SJSA1 (cell line): ENCODE data around the gene CHRNB1. TPM values are rescaled to one million over a fixed set of nuclear protein-coding genes. Genes with fewer than 3 reads are reported as not detected.

ENCODE experiments used
- DNase-seq, 2 experiments: peaks; one replicate each; pipeline ENCODE4 v3.0.0-alpha.2; 2015 to 2020; ENCODE audit warnings: low spot score in 2 of 2, low read depth in 1 of 2
- H3K27ac ChIP-seq: fragments of 250-450 bp; sonication (Bioruptor Pico); 2 replicates; pipeline ENCODE4 v1.5.1; 2020; ENCODE audit warnings: mild to moderate bottlenecking, moderate library complexity
- H3K27me3 ChIP-seq: fragments of 250-450 bp; sonication (Bioruptor Pico); replicated peaks from 2 replicates; pipeline ENCODE4 v1.5.1; 2020; ENCODE audit warnings: mild to moderate bottlenecking, moderate library complexity
- H3K36me3 ChIP-seq: fragments of 250-450 bp; sonication (Bioruptor Pico); 2 replicates; pipeline ENCODE4 v1.5.1; 2020; ENCODE audit warnings: mild to moderate bottlenecking
- H3K4me1 ChIP-seq: fragments of 250-450 bp; sonication (Bioruptor Pico); replicated peaks from 2 replicates; pipeline ENCODE4 v1.6.1; 2021; ENCODE audit warnings: mild to moderate bottlenecking
- H3K4me3 ChIP-seq: fragments of 250-450 bp; sonication (Bioruptor Pico); 2 replicates; pipeline ENCODE4 v1.5.1; 2020; ENCODE audit warnings: mild to moderate bottlenecking
- H3K9me3 ChIP-seq: fragments of 250-450 bp; sonication (Bioruptor Pico); replicated peaks from 2 replicates; pipeline ENCODE4 v1.5.1; 2020; ENCODE audit warnings: mild to moderate bottlenecking
- total RNA-seq: library from RNA; depleted of rRNA; stranded (reverse); fragments of >200 nt; shearing (Covaris generic); gene quantifications from 2 replicates; pipeline ENCODE4 v1.2.3, GENCODE V29; 2014; rRNA removed

CHRNB1 gene
- 3.9 and 14.7 TPM in 2 replicates for total RNA-seq

GRCh38 chr17:7444682-7445618, at the start of gene CHRNB1:
Gene CHRNB1, plus strand, starts transcription at chr17:7445061. Its CDS starts 67 bp downstream, at chr17:7445128.
- Histone ChIP-seq H3K4me3 (no peak within 1 kb of the TSS), H3K9me3 (no peaks in the 10 kb centered on the region), H3K4me1 (peaks cover 7% of the 10 kb centered on the region; the same call in 1 of the 2 replicates), H3K36me3 (no peaks in the 10 kb centered on the region), H3K27me3 (peaks cover 20% of the 10 kb centered on the region), H3K27ac (no peak within 1 kb of the TSS)
- no peak for DNase-seq

GRCh38 chr17:7396147-7396546, 48.7 kb upstream of the CHRNB1 start:
- Histone ChIP-seq H3K36me3 (peaks cover 4% of the 10 kb centered on the region; the same call in 1 of the 2 replicates), H3K4me3 (no peak overlapping the region), H3K4me1 (peaks cover 20% of the 10 kb centered on the region), H3K27ac (no peak overlapping the region), H3K27me3 (no peaks in the 10 kb centered on the region), H3K9me3 (no peaks in the 10 kb centered on the region)
- no peak for DNase-seq

- peaks cover 24% of the 10 kb centered on the region for H3K4me1 ChIP-seq
- H3K4me3 ChIP-seq = no peak overlapping the region
- H3K36me3 ChIP-seq = no peaks in the 10 kb centered on the region
- no peak overlapping the region for H3K27ac ChIP-seq
- H3K9me3 ChIP-seq = no peaks in the 10 kb centered on the region
- no peaks in the 10 kb centered on the region for H3K27me3 ChIP-seq
- no peak for DNase-seq
These were observed 46.2 kb upstream of the CHRNB1 start for GRCh38 chr17:7398612-7399011.

- DNase-seq = no peak
These were observed 41.7 kb upstream of the CHRNB1 start for GRCh38 chr17:7403043-7403726.

GRCh38 chr17:7403727-7403976, 41.2 kb upstream of the CHRNB1 start:
- H3K4me1 ChIP-seq = peaks cover 22% of the 10 kb centered on the region

More at GRCh38 chr17:7403043-7403726, 41.7 kb upstream of the CHRNB1 start:
- Histone ChIP-seq H3K36me3 (no peaks in the 10 kb centered on the region), H3K4me1 (peaks cover 22% of the 10 kb centered on the region), H3K27ac (peak overlapping the region; percentile 17; the same call in 1 of the 2 replicates), H3K9me3 (no peaks in the 10 kb centered on the region), H3K4me3 (peak overlapping the region; percentile 59), H3K27me3 (no peaks in the 10 kb centered on the region)

GRCh38 chr17:7403977-7404736, 40.7 kb upstream of the CHRNB1 start, which contains the start of gene TMEM256:
Gene TMEM256, minus strand, starts transcription at chr17:7404097. Its CDS starts 13 bp downstream, at chr17:7404084.
- DNase-seq = peak; percentile 98
- Histone ChIP-seq H3K9me3 (no peaks in the 10 kb centered on the region), H3K4me3 (peak within 1 kb of the TSS; percentile 59), H3K27me3 (no peaks in the 10 kb centered on the region), H3K27ac (peak within 1 kb of the TSS; percentile 17; the same call in 1 of the 2 replicates), H3K4me1 (peaks cover 22% of the 10 kb centered on the region), H3K36me3 (no peaks in the 10 kb centered on the region)

More at GRCh38 chr17:7403727-7403976, 41.2 kb upstream of the CHRNB1 start:
- H3K9me3 ChIP-seq = no peaks in the 10 kb centered on the region
- peak overlapping the region; percentile 17; the same call in 1 of the 2 replicates for H3K27ac ChIP-seq
- H3K36me3 ChIP-seq = no peaks in the 10 kb centered on the region
- no peaks in the 10 kb centered on the region for H3K27me3 ChIP-seq
- DNase-seq = no peak
- H3K4me3 ChIP-seq = peak overlapping the region; percentile 59

GRCh38 chr17:7404737-7405349, 40.0 kb upstream of the CHRNB1 start:
- H3K27ac ChIP-seq = peak overlapping the region; percentile 15; the same call in 1 of the 2 replicates
- peak overlapping the region; percentile 59 for H3K4me3 ChIP-seq
- DNase-seq = peak; percentile 24 to 59

GRCh38 chr17:7405350-7406234, 39.3 kb upstream of the CHRNB1 start:
- Histone ChIP-seq H3K36me3 (no peaks in the 10 kb centered on the region), H3K4me3 (peak overlapping the region; percentile 59), H3K9me3 (no peaks in the 10 kb centered on the region), H3K27ac (0 out of 2 replicates have a peak overlapping the region, but pooled peaks have one; percentile 15), H3K27me3 (no peaks in the 10 kb centered on the region), H3K4me1 (peaks cover 22% of the 10 kb centered on the region)
- no peak for DNase-seq

More at GRCh38 chr17:7404737-7405349, 40.0 kb upstream of the CHRNB1 start:
- no peaks in the 10 kb centered on the region for H3K27me3 ChIP-seq
- no peaks in the 10 kb centered on the region for H3K9me3 ChIP-seq
- no peaks in the 10 kb centered on the region for H3K36me3 ChIP-seq
- peaks cover 22% of the 10 kb centered on the region for H3K4me1 ChIP-seq

- H3K27ac ChIP-seq = no peak overlapping the region
- H3K4me3 ChIP-seq = no peak overlapping the region
- no peaks in the 10 kb centered on the region for H3K36me3 ChIP-seq
- no peaks in the 10 kb centered on the region for H3K27me3 ChIP-seq
- no peak for DNase-seq
- peaks cover 17% of the 10 kb centered on the region for H3K4me1 ChIP-seq
- H3K9me3 ChIP-seq = no peaks in the 10 kb centered on the region
These were observed 38.5 kb upstream of the CHRNB1 start for GRCh38 chr17:7406235-7406825.

GRCh38 chr17:7407082-7407481, 37.8 kb upstream of the CHRNB1 start:
- Histone ChIP-seq H3K36me3 (no peaks in the 10 kb centered on the region), H3K27me3 (no peaks in the 10 kb centered on the region), H3K27ac (no peak overlapping the region), H3K4me1 (peaks cover 17% of the 10 kb centered on the region), H3K9me3 (no peaks in the 10 kb centered on the region), H3K4me3 (no peak overlapping the region)
- DNase-seq = no peak

- Histone ChIP-seq H3K9me3 (no peaks in the 10 kb centered on the region), H3K4me1 (peaks cover 17% of the 10 kb centered on the region), H3K27ac (no peak within 1 kb of the TSS), H3K27me3 (no peaks in the 10 kb centered on the region), H3K36me3 (no peaks in the 10 kb centered on the region), H3K4me3 (no peak within 1 kb of the TSS)
- DNase-seq = no peak
These were observed 37.2 kb upstream of the CHRNB1 start, which contains the start of gene NLGN2 for GRCh38 chr17:7407485-7408251. Gene NLGN2, plus strand, starts transcription at chr17:7407845. Its CDS starts 411 bp downstream, at chr17:7408256.
